ENCODE data around the gene PSMB10. TPM values are rescaled to one million over a fixed set of nuclear protein-coding genes. Genes with fewer than 3 reads are reported as not detected.

Gene PSMB10
- total RNA-seq, 2 donors from 2014 or later, result 16.2 to 26.7 TPM

GRCh38 chr16:67884684-67885083 is 52.0 kb downstream of the PSMB10 start, which contains the start of gene NRN1L:
TSS of gene NRN1L (plus strand) at chr16:67884885. CDS start at chr16:67884904, 19 bp downstream.
- TF ChIP-seq POLR2A (IDR thresholded peaks at IDR 0.05), result no peak
- TF ChIP-seq, protein P1, sequence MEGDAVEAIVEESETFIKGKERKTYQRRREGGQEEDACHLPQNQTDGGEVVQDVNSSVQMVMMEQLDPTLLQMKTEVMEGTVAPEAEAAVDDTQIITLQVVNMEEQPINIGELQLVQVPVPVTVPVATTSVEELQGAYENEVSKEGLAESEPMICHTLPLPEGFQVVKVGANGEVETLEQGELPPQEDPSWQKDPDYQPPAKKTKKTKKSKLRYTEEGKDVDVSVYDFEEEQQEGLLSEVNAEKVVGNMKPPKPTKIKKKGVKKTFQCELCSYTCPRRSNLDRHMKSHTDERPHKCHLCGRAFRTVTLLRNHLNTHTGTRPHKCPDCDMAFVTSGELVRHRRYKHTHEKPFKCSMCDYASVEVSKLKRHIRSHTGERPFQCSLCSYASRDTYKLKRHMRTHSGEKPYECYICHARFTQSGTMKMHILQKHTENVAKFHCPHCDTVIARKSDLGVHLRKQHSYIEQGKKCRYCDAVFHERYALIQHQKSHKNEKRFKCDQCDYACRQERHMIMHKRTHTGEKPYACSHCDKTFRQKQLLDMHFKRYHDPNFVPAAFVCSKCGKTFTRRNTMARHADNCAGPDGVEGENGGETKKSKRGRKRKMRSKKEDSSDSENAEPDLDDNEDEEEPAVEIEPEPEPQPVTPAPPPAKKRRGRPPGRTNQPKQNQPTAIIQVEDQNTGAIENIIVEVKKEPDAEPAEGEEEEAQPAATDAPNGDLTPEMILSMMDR (IDR thresholded peaks at IDR 0.05), result no peak
- no peak within 1 kb of the TSS for H3K27ac ChIP-seq
- ATAC-seq, result peak; percentile 60
- H3K36me3 ChIP-seq (replicated peaks in 1 of 2; ENCODE audit: insufficient read depth in 1 of 2, low read depth in 2 of 2), result peaks cover 5 to 24% of the 10 kb centered on the region in 2 donors
- 51 to 85% methylated on average over 18 to 22 of the region's 22 CpGs for WGBS, 2 donors
- H3K9me3 ChIP-seq, result no peaks in the 10 kb centered on the region
- peak; percentile 55 to 78 (median 71) for DNase-seq
- H3K4me3 ChIP-seq, result no peak within 1 kb of the TSS
- intact Hi-C loops (cut with DNase I), result loop anchor here (5.0 kb wide), 1 partner anchor 38 kb away; no protein-coding TSS in a partner anchor
- no peaks in the 10 kb centered on the region for H3K27me3 ChIP-seq
- no peaks in the 10 kb centered on the region for H3K4me1 ChIP-seq

Small RNA genes within 50 kb of the gene (small RNA-seq; reads per million reads assigned to genes)
- gene NRN1L, result not detected

Other genes with a start within 250 kb of the PSMB10 start
- 10 to 100 TPM; 15.8 to 18.1 TPM for gene GFOD2, start 217.5 kb downstream of the PSMB10 start, total RNA-seq
- 1 to 10 TPM; 6.3 to 9.3 TPM for gene RANBP10, start 130.3 kb downstream of the PSMB10 start, total RNA-seq
- gene TSNAXIP1, start 130.0 kb downstream of the PSMB10 start, total RNA-seq, result 1 to 10 TPM in 1 of 2 donors, not detected in 1; 1.6 TPM
- gene THAP11, start 94.5 kb downstream of the PSMB10 start, total RNA-seq, result 10 to 100 TPM; 23.7 to 42.8 TPM
- gene NUTF2, start 89.9 kb downstream of the PSMB10 start, total RNA-seq, result 10 to 100 TPM; 39.2 to 42.8 TPM
- 100 to 1,000 TPM in 1 of 2 donors, 10 to 100 TPM in 1; 57.1 to 122 TPM for gene CENPT, start 89.2 kb downstream of the PSMB10 start, total RNA-seq
- gene EDC4, start 63.8 kb downstream of the PSMB10 start, total RNA-seq, result 10 to 100 TPM; 26.7 to 55.7 TPM
- gene NRN1L, start 52.0 kb downstream of the PSMB10 start, total RNA-seq, result not detected
- 10 to 100 TPM; 15.0 to 16.8 TPM for gene PSKH1, start 43.6 kb downstream of the PSMB10 start, total RNA-seq
- gene CTRL, start 5.0 kb downstream of the PSMB10 start, total RNA-seq, result 1,000 to 10,000 TPM in 1 of 2 donors, 100 to 1,000 TPM in 1; 286 to 1,726 TPM
- gene LCAT, start 7.3 kb upstream of the PSMB10 start, total RNA-seq, result 10 to 100 TPM in 1 of 2 donors, 1 to 10 TPM in 1; 7.5 to 17.8 TPM
- gene SLC12A4, start 31.8 kb upstream of the PSMB10 start, total RNA-seq, result 10 to 100 TPM; 23.3 to 61.3 TPM
- gene DPEP3, start 43.6 kb upstream of the PSMB10 start, total RNA-seq, result not detected
- gene DPEP2, start 62.6 kb upstream of the PSMB10 start, total RNA-seq, result 1 to 10 TPM in 1 of 2 donors, under 1 TPM in 1; 0.78 to 1.3 TPM
- gene DPEP2NB, start 79.1 kb upstream of the PSMB10 start, total RNA-seq, result not detected
- 10 to 100 TPM in 1 of 2 donors, 1 to 10 TPM in 1; 3.4 to 13.2 TPM for gene DDX28, start 86.4 kb upstream of the PSMB10 start, total RNA-seq
- 1 to 10 TPM; 3.1 to 3.6 TPM for gene DUS2, start 86.4 kb upstream of the PSMB10 start, total RNA-seq
- 10 to 100 TPM; 15.5 to 19.5 TPM for gene NFATC3, start 148.5 kb upstream of the PSMB10 start, total RNA-seq

All from body of pancreas (tissue), 4 donors.